GM12873 (cell line): ENCODE results near the gene IL36G.

Experiments used
- TF ChIP-seq, protein P1 (sequence below): IDR thresholded peaks from 2 replicates; pipeline ENCODE4 v1.5.1; 2012; ENCODE audit warnings: low read depth, mild to moderate bottlenecking, moderate library complexity, low read length, control low read depth; ENCODE audit not compliant: insufficient read depth; ENCODE audit errors: missing control alignments

Gene IL36G

GRCh38 chr2:112942654-112943002 lies 35.2 kb upstream of the IL36G start:
- TF ChIP-seq, protein P1, sequence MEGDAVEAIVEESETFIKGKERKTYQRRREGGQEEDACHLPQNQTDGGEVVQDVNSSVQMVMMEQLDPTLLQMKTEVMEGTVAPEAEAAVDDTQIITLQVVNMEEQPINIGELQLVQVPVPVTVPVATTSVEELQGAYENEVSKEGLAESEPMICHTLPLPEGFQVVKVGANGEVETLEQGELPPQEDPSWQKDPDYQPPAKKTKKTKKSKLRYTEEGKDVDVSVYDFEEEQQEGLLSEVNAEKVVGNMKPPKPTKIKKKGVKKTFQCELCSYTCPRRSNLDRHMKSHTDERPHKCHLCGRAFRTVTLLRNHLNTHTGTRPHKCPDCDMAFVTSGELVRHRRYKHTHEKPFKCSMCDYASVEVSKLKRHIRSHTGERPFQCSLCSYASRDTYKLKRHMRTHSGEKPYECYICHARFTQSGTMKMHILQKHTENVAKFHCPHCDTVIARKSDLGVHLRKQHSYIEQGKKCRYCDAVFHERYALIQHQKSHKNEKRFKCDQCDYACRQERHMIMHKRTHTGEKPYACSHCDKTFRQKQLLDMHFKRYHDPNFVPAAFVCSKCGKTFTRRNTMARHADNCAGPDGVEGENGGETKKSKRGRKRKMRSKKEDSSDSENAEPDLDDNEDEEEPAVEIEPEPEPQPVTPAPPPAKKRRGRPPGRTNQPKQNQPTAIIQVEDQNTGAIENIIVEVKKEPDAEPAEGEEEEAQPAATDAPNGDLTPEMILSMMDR = no peak

- TF ChIP-seq, protein P1 = no peak
These were observed 32.8 kb upstream of the IL36G start for GRCh38 chr2:112944971-112945370.

GRCh38 chr2:112946086-112946485 lies 31.7 kb upstream of the IL36G start:
- TF ChIP-seq, protein P1 = no peak

- TF ChIP-seq, protein P1 = no peak
These were observed 30.4 kb upstream of the IL36G start for GRCh38 chr2:112947374-112947773.

DNA sequence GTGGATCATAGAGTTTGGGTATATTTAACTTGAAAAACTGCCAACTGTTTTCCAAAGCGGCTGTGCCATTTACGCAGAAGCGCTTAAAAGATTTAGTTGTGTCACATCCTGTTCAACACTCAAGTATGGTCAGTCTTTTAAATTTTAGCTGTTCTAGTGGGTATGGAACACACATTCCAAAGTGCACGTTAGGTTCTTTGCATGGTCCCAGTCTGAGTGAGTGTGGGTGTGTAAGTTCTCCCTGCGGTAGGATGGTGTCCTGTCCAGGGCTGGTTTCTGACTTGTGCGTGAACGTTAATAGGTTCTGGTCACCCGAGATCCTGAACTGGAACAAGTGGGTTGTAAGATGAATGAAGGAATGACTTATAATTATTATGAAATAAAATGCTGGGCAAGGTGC lies 28.4 kb upstream of the IL36G start:
- TF ChIP-seq, protein P1 = no peak

DNA sequence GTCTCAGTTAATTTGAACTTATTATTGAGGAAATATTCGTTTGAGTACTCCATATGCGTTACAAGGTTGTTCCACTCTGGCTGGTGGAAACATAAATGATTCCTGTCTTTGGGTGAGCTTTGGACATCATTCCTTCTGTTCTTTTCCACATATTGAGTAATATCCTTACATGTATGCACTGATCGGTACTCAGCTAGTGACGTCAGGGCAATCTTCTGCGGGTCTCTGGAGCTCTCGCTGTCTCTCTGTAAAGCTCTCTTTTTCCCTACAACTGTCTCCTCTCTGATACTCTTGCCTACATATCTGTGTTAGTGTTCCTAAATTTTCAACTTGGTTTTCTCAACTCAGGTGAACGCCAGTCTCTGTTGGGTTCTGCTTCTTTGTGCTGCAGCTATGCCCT lies 23.4 kb upstream of the IL36G start:
- TF ChIP-seq, protein P1 = no peak

DNA sequence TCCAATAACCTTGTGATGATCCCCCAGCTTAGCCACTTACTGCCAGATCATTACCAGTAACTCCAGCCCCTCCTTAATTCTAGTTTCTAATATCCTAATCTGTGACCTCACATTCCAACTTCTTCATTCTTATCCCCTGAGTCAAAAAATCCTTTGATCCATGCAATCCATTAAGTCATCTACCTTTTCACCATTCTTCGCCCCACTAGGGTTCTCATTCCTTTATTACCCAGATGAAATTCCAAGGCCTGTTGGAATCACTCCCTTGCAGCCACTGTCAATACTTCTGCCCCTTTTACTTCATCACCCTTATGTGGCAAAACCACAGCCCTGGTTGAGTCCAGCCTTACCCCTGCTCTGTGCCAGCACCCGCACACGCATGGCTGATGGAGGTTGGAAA lies 20.3 kb upstream of the IL36G start:
- TF ChIP-seq, protein P1 = no peak
